Vagina (tissue), 2 donors: Measurements from ENCODE around the gene SLC11A2. TPM values are rescaled to one million over a fixed set of nuclear protein-coding genes. Genes with fewer than 3 reads are reported as not detected.

Experiments used
- DNase-seq, 2 donors: peaks; one replicate each; pipeline ENCODE4 v3.0.0-alpha.2; 2017; ENCODE audit errors: extremely low spot score in 2 of 2
- H3K27ac ChIP-seq: fragments of 200-600 bp; sonication (generic); one replicate; pipeline ENCODE4 v1.5.1; 2019
- H3K27me3 ChIP-seq: fragments of 200-600 bp; sonication (generic); one replicate; pipeline ENCODE4 v1.5.1; 2019
- H3K36me3 ChIP-seq, 2 donors: fragments of 200-600 bp; sonication (generic); one replicate each; pipeline ENCODE4 v1.5.1; 2017 to 2019
- H3K4me1 ChIP-seq: fragments of 200-600 bp; sonication (generic); one replicate; pipeline ENCODE4 v1.5.1; 2019
- H3K4me3 ChIP-seq, 2 donors: fragments of 200-600 bp; sonication (generic); 1 replicate in 1 of 2; 2 replicates in 1 of 2; pipeline ENCODE4 v1.5.1; 2016 to 2019
- H3K9me3 ChIP-seq: fragments of 200-600 bp; sonication (generic); one replicate; pipeline ENCODE4 v1.5.1; 2019
- POLR2A ChIP-seq, 2 donors: fragments of 450-650 bp; IDR thresholded peaks; one replicate each; pipeline ENCODE4 v1.6.1; 2017; ENCODE audit warnings: antibody characterized with exemption in 2 of 2, mild to moderate bottlenecking in 2 of 2, moderate library complexity in 2 of 2
- POLR2AphosphoS5 ChIP-seq, 2 donors: sonication (generic); formaldehyde crosslinking; IDR thresholded peaks; one replicate each; pipeline ENCODE4 v1.9.0; 2017; ENCODE audit warnings: antibody characterized with exemption in 2 of 2, mild to moderate bottlenecking in 2 of 2, low read depth in 1 of 2; ENCODE audit not compliant: insufficient read depth in 1 of 2
- intact Hi-C: fragments of 100-400 bp; cut with DNase I; formaldehyde crosslinking; loops from one replicate; pipeline ENCODE4 v1.15.1; 2023
- total RNA-seq: library from RNA; depleted of rRNA; stranded (reverse); fragments of >200 nt; gene quantifications from one replicate; pipeline ENCODE4 v1.2.3, GENCODE V29; 2016
- TF ChIP-seq, protein P1 (sequence below), 3 experiments: fragments of 450-650 bp in 2 of 3; fragments of 200-600 bp in 1 of 3; sonication (generic) in 1 of 3; IDR thresholded peaks; one replicate each; pipeline ENCODE4 v1.5.1; 2017 to 2019; ENCODE audit warnings: antibody characterized with exemption in 3 of 3, mild to moderate bottlenecking in 2 of 3, moderate library complexity in 2 of 3

SLC11A2 gene
- total RNA-seq, 1 donor from 2014 or later: 40.8 TPM

DNA sequence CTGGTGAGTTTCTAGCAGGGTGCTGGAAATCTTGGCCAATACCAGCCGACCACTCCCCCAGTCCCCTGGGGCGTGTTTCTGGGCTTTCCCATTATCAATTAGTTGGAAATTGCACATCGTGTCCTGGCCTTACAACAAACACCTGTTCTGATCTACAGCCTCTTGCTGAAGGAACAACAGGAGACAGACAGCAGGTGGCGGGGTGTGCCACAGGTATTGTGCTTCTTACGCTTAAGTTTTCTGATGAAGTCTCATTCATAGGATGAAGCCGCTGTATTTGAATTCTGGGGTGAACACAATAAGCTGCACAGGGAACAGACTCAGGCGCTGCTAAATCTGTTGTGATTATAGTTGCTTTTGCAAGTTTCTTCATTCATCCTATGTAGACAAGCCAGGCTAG lies 73.1 kb downstream of the SLC11A2 start:
- TF ChIP-seq POLR2A (IDR thresholded peaks at IDR 0.05) (no peak), POLR2AphosphoS5 (IDR thresholded peaks at IDR 0.05; ENCODE audit: insufficient read depth in 1 of 2, low read depth in 1 of 2) (no peak)
- TF ChIP-seq, protein P1, sequence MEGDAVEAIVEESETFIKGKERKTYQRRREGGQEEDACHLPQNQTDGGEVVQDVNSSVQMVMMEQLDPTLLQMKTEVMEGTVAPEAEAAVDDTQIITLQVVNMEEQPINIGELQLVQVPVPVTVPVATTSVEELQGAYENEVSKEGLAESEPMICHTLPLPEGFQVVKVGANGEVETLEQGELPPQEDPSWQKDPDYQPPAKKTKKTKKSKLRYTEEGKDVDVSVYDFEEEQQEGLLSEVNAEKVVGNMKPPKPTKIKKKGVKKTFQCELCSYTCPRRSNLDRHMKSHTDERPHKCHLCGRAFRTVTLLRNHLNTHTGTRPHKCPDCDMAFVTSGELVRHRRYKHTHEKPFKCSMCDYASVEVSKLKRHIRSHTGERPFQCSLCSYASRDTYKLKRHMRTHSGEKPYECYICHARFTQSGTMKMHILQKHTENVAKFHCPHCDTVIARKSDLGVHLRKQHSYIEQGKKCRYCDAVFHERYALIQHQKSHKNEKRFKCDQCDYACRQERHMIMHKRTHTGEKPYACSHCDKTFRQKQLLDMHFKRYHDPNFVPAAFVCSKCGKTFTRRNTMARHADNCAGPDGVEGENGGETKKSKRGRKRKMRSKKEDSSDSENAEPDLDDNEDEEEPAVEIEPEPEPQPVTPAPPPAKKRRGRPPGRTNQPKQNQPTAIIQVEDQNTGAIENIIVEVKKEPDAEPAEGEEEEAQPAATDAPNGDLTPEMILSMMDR (IDR thresholded peaks at IDR 0.05): no peak

DNA sequence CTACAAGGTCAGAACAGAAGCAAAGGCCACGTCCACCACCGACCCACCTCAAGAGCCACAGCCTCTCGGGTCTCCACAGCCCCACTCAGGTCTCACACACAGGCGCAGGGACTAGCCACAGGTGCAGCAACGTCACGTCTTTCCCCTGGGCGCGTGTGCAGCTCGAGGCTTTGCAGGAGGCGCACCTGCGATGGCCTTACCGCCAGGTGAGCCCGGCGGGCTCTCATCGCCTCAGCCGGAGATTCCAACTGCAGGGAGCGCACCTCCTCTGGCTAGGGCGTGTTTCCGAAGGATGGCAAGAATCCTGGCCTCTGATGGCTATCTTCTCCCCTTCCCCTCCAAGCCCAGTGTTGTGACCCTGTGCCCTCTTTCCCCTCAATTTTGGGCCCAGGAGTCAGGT lies 73.7 kb downstream of the SLC11A2 start, which contains the start of gene HIGD1C:
HIGD1C (plus strand) TSS at position 35 of the 400 bp plus-strand sequence. CDS start 1,455 bp downstream, outside the sequence.
- TF ChIP-seq POLR2AphosphoS5 (IDR thresholded peaks at IDR 0.05; ENCODE audit: insufficient read depth in 1 of 2, low read depth in 1 of 2) (no peak), POLR2A (IDR thresholded peaks at IDR 0.05) (no peak)
- TF ChIP-seq, protein P1 (IDR thresholded peaks at IDR 0.05): no peak
- Histone ChIP-seq H3K4me1 (no peaks in the 10 kb centered on the region), H3K4me3 (no peak within 1 kb of the TSS), H3K27ac (no peak within 1 kb of the TSS), H3K27me3 (no peaks in the 10 kb centered on the region), H3K9me3 (no peaks in the 10 kb centered on the region), H3K36me3 (no peaks in the 10 kb centered on the region)
- peak in 1 of 2 donors; percentile 62 for DNase-seq
- intact Hi-C loops: no loop called here

More for the DNA sequence above, 73.1 kb downstream of the SLC11A2 start:
- intact Hi-C loops: no loop called here
- Histone ChIP-seq H3K27me3 (no peaks in the 10 kb centered on the region), H3K4me1 (no peaks in the 10 kb centered on the region), H3K9me3 (no peaks in the 10 kb centered on the region), H3K4me3 (no peak overlapping the region), H3K27ac (no peak overlapping the region), H3K36me3 (no peaks in the 10 kb centered on the region)
- no peak for DNase-seq

DNA sequence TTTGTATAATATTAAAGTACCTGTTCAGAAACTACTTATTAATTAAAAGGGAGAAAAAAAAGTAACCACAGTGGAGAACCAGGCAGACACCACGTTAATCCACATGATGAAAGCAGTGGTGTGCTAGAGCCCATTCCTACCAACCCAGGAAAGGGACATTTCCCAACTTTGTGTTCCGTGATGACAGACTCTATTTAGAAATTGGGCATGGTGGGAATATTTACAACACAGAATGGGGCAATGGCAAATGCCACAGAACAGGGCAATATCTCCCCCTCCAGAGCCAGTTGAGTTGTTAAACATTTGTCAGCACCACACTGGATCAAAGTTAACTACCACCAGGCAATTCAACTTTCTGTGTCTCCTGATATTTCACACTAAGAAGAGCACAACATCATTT lies 75.1 kb downstream of the SLC11A2 start:
- Histone ChIP-seq H3K27ac (no peak overlapping the region), H3K9me3 (no peaks in the 10 kb centered on the region), H3K36me3 (no peaks in the 10 kb centered on the region), H3K27me3 (no peaks in the 10 kb centered on the region), H3K4me1 (no peaks in the 10 kb centered on the region), H3K4me3 (no peak overlapping the region)
- TF ChIP-seq, protein P1 (IDR thresholded peaks at IDR 0.05): no peak
- TF ChIP-seq POLR2A (IDR thresholded peaks at IDR 0.05): no peak
- no peak for TF ChIP-seq POLR2AphosphoS5 (IDR thresholded peaks at IDR 0.05; ENCODE audit: insufficient read depth in 1 of 2, low read depth in 1 of 2)
- peak in 1 of 2 donors; percentile 16 for DNase-seq
- intact Hi-C loops: no loop called here

DNA sequence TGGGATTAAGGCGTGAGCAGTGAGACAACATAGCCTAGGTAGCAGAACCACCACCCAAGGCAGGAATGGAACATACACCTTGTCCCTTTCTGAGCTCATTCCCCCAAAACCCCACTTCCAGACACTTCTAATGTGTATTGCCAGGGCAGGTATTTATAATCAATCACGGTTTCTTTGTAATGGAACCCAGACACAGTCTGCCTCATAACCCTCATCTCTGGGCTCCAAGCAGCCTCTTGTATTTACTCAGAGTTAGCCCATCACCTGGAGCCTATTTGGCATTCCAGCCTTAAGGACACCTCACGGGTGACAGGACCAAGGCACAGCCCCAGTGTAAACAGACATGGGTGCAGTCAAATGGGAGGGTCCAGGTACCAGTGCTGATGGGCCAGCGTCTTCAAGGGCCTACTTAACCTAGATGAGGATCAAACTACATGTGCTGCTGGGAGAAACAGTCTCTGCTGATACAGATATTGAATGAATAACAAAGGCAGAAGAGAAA lies 76.3 kb downstream of the SLC11A2 start:
- DNase-seq: peak in 1 of 2 donors; percentile 65
- no peak overlapping the region for H3K4me3 ChIP-seq
- no peaks in the 10 kb centered on the region for H3K27me3 ChIP-seq
- no peak overlapping the region for H3K27ac ChIP-seq
- no peaks in the 10 kb centered on the region for H3K9me3 ChIP-seq
- intact Hi-C loops: no loop called here
- no peaks in the 10 kb centered on the region for H3K36me3 ChIP-seq
- H3K4me1 ChIP-seq: no peaks in the 10 kb centered on the region
- TF ChIP-seq, protein P1 (IDR thresholded peaks at IDR 0.05): no peak
- TF ChIP-seq POLR2AphosphoS5 (IDR thresholded peaks at IDR 0.05; ENCODE audit: insufficient read depth in 1 of 2, low read depth in 1 of 2): no peak
- TF ChIP-seq POLR2A (IDR thresholded peaks at IDR 0.05): no peak

DNA sequence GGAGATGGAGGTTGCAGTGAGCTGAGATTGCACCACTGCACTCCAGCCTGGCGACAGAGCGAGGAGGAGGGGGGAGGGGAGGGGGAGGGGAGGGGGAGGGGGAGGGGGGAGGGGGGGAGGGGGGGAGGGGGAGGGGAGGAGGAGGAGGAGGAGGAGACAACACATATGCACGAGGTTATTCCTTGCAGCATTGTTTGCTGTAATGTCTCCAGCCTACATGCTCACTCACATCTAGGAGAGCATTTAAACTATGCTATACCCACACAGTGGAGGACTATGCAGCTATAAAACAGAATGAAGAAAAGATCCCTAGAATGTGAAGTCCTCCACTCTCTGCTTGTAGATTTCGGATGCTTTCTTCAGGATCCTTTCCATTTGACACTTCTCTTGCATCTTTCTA lies 77.4 kb downstream of the SLC11A2 start:
- Histone ChIP-seq H3K27ac (no peak overlapping the region), H3K9me3 (no peaks in the 10 kb centered on the region), H3K4me1 (no peaks in the 10 kb centered on the region), H3K4me3 (no peak overlapping the region), H3K36me3 (no peaks in the 10 kb centered on the region), H3K27me3 (no peaks in the 10 kb centered on the region)
- DNase-seq: no peak
- TF ChIP-seq POLR2AphosphoS5 (IDR thresholded peaks at IDR 0.05; ENCODE audit: insufficient read depth in 1 of 2, low read depth in 1 of 2) (no peak), POLR2A (IDR thresholded peaks at IDR 0.05) (no peak)
- TF ChIP-seq, protein P1 (IDR thresholded peaks at IDR 0.05): no peak
- intact Hi-C loops: no loop called here
